Jurkat, Clone E6-1 (cell line): Measurements from ENCODE around the gene TRPM1.

Experiments
- DNase-seq: peaks from one replicate; pipeline ENCODE4 v3.0.0-alpha.2; 2011; ENCODE audit warnings: low read depth, low spot score
- H3K4me3 ChIP-seq: 2 replicates; pipeline ENCODE4 v1.5.1; 2011; ENCODE audit warnings: mild to moderate bottlenecking, low read length, control low read depth, moderate library complexity

Gene TRPM1

DNA sequence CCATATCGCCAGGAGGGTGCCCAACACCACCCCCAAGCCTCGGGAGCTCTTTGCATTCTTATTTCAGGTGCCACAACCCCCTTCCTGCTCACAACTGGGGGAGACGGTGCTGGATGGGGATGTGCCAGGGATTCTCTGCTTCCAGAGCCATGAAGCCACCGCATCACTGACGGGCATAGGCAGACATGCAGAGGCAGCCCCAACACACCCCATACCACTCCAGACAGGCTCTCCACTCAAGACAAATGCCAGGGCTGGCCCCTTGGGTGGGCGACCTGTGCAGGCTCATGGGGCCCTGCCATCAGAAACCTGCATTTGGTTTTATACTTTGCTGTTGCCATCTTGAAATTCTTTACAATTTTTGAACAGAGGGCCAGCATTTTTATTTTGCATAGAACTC is 27.0 kb upstream of the TRPM1 start:
- no peak for DNase-seq
- no peak overlapping the region for H3K4me3 ChIP-seq

DNA sequence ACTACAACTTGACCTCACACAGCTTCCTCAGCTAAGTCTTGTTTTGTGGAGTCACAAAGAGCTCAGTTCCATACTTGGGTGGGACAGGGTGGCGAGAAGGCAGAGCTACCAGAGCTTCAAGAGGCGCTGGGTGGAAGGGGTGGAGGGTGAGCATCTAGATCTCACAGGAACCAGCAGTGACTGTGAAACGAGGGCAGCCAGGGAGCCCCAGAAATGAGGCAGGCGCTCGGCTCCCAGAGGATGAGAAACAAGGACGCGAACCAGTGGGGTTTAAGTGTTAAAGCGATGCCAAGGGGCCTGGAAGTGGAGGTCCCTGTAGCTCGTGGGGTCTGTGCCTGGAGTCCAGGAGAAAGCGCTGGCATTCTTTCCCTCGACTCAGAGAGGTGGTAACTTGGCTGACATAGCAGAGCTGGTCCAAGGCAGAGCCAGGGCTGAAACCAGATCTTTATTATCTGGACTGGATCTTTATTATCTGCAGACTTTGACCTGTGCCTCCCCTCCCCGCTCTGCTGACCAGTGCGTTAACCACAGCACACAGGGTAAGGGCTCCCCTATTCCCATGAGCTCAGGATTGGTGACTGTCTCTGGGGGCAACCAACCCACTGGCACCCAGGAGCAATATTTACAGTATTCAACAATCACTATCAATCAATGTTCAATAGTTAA is 26.2 kb upstream of the TRPM1 start:
- DNase-seq: no peak
- no peak overlapping the region for H3K4me3 ChIP-seq

DNA sequence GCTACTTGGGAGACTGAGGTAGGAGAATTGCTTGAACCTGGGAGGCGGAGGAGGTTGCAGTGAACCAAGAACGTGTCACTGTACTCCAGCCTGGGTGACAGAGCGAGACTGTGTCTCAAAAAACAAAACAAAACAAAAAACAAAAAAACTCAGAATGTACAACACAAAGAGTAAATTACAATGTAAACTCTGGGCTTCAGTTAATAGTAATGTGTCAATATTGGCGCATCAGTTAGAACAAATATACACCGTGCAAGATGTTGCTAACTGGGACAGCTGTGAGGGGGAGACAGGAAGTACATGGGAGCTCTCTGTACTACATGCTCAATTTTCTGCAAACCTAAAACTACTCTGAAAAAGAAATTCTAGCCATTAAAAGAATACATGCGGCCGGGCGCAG is 23.5 kb upstream of the TRPM1 start:
- no peak overlapping the region for H3K4me3 ChIP-seq
- no peak for DNase-seq

DNA sequence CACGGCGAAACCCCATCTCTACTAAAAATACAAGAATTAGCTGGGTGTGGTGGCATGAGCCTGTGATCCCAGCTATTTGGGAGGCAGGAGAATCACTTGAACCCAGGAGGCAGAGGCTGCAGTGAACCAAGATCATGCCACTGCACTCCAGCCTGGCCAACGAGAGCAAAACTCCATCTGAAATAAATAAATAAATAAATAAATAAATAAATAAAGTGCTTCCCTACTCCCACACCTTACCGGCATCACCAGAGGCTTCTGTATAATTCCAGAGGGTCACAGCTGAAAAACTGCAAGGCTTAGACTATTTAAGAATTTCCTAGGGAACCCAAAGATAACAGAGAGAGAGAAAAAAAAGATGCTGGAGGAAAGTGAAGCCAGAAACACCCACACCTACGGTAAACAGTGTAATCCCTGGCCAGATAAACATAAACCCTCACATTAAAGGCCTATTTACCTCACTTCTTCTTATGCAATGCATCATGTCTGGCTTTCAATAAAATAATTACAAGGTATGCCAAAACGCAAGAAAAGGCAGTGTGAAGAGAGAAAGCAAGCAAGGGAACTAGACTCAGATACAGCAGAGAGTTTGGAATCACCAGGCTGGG is 15.0 kb upstream of the TRPM1 start:
- DNase-seq: no peak
- H3K4me3 ChIP-seq: no peak overlapping the region

GRCh38 chr15:31111091-31111647 is 9.6 kb upstream of the TRPM1 start:
- DNase-seq: no peak
- no peak overlapping the region for H3K4me3 ChIP-seq

DNA sequence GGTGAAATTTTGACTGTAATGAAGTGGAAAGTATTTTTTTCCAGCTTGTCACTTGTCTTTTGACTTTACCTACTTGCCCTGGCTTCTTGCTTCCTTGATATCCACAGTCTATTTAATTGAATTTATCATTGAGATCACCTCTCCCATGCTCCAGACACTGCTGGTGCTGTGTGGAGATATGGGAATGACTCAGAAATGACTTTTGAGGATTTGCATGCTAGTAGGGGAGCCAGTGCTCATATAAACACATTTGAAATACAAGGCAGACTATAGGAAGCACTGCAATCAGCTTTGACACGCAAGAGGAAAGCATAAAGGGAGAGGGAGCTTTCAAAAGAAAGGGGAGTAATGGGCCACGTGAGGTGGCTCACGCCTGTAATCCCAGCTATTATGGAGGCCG is 7.3 kb upstream of the TRPM1 start:
- no peak for DNase-seq

DNA sequence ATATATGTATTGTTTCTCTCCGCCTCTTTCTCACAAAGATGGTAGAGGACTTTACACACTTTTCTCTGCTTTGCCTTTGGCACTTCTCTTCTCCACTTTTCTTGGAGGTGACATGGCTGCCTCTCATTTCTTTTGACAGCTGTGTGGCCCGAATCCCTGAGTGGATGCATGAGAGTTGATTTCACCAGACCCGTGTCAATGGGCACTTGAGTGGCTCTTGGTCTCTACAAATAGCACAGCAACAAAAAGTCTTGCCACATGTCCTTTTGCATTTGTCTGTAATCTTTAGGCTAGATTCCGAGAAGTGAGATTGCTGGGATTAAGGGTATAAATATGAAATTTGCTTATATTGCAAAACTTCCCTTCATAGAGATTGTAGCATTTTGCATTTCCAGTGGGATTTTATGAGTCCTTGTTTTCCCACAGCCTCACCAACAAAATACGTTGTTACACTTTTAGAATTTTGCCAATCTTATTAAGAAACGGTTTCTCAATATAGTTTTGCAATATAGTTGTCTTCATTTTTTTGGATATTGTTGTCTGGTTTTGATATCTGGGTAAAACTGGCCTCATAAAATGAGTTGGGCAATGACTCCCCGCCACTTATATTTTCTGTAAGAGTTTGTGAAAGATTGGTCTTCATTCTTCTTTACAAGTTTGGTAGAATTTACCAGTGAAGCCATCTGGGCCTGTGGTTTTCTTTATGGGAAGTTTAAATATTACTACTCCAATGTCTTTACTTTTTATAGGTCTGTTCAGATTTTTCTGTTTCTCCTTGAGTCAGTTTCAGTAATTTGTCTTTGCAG is 5.2 kb upstream of the TRPM1 start:
- DNase-seq: no peak

More for the DNA sequence above, 7.3 kb upstream of the TRPM1 start:
- H3K4me3 ChIP-seq: no peak overlapping the region

GRCh38 chr15:31104003-31104402 is 2.5 kb upstream of the TRPM1 start:
- no peak overlapping the region for H3K4me3 ChIP-seq
- no peak for DNase-seq

More for the DNA sequence above, 5.2 kb upstream of the TRPM1 start:
- no peak overlapping the region for H3K4me3 ChIP-seq

GRCh38 chr15:31102374-31103342 is 1.1 kb upstream of the TRPM1 start:
- DNase-seq: no peak
- no peak overlapping the region for H3K4me3 ChIP-seq

DNA sequence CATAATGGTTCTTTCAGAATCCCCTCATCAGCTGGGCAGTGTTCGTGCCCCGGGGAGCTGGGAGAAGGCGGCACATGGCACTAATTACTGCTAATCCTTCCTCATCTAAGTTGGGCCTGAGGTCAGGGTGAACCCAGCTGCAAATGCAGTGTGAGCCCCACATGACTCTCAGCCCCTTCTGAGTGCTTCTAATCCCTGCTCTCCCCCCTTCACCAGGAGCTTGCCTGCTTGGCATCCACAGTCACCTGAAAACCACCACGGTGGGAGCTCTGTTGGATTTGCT is 455 bp upstream of the TRPM1 start:
- no peak overlapping the region for H3K4me3 ChIP-seq
- DNase-seq: no peak

GRCh38 chr15:31100738-31101137 is 787 bp downstream of the TRPM1 start:
- no peak for DNase-seq
- no peak overlapping the region for H3K4me3 ChIP-seq

DNA sequence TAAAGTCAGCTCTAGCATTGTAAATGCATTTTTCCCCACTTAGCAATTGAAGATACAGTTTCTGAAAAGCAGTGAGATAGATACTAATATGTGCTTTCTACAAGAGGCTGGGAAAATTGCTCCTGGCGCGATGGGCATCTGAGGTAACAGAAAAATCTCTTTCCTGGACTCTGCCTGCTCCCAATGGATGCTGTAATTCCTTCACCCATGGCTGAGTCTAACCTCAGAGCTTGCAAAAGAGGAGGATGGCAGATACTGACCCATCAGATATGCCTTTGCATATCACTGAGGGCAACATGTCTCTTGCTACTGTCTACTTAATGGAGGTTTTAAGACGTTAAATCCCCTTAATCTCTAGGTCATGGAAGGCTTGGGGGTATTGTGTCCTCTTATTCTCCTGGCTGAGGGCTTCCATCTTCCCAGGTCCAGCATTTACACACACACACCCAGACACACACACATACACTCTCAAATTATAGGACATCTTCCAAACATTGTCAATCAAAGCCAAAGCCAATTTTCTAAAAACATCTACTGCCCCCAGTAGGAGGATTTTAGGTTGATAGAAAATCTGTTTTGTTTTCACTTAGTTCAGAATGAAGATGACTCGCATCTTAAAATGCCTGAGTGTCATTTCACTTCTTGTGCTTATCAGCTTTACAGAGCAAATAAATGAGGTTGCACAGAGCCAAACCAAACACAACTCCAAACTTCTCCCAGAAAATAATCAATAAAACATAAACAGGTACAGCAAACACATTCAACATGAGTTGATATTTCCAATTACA is 2.4 kb downstream of the TRPM1 start:
- DNase-seq: no peak
- H3K4me3 ChIP-seq: no peak overlapping the region

- H3K4me3 ChIP-seq: no peak overlapping the region
- no peak for DNase-seq
These were observed 3.0 kb downstream of the TRPM1 start for GRCh38 chr15:31098491-31098917.

DNA sequence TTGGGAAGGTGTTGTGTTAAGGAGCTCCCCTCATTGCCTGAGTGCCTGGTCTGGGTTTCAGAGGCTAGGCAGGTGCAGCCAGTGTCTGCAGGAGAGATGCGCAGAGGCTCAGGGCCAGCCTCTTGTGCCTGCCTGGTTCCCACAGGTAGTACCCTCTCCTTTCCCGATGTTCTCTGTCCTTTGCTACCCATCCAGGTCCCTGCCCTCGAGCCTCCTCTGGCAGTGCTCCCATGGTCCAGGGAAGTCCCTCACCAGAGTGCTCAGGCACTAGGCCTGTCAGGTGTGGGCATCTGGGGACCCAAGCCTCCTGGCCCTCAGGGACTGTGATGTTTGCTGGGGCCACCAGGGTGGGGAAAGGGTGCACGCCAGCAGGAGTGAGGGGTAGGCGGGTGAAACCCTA is 5.0 kb downstream of the TRPM1 start:
- DNase-seq: no peak
- no peak overlapping the region for H3K4me3 ChIP-seq

DNA sequence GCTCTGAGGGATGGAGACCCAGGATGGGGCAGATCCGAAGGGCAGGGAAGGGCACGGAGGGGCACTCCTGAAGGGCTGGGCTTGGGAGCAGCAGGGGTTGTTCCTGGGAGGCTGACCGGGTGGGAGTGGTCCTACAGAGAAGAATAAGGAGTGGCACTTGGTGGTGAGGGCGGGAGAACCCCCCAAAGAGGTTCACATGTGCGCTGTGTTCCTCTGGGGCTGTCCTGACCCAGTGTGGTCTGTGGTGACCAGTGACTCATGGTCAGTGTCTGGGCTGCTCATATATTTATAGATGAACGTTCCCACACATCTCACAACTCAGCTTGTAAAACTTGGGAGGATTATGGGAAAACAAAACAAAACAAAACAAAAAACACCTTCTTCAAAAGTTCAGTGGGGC is 10.0 kb downstream of the TRPM1 start:
- no peak overlapping the region for H3K4me3 ChIP-seq
- no peak for DNase-seq

- no peak overlapping the region for H3K4me3 ChIP-seq
- no peak for DNase-seq
These were observed 10.8 kb downstream of the TRPM1 start for GRCh38 chr15:31090766-31091165.

GRCh38 chr15:31089368-31090047 is 12.0 kb downstream of the TRPM1 start:
- no peak overlapping the region for H3K4me3 ChIP-seq
- no peak for DNase-seq
